IMR-90 (cell line): ENCODE data around the gene AOPEP. TPM values are rescaled to one million over a fixed set of nuclear protein-coding genes. Genes with fewer than 3 reads are reported as not detected.

ENCODE experiments used
- ATAC-seq: fragments of 200-7000 bp; cut with Tn5 transposase; 2 replicates; pipeline ENCODE4 v1.9.1; 2020; ENCODE audit warnings: low read depth, mild to moderate bottlenecking, moderate library complexity
- BruUV-seq: library from RNA; stranded (reverse); fragments of 400-500 nt; replicated peaks from 2 replicates; lab custom pipeline; 2021; lab: Mats Ljungman, UMichigan
- CTCF ChIA-PET: fragments of 300-600 bp; formaldehyde crosslinking; extraction: SDS; loops from one replicate; lab custom pipeline; 2021; ENCODE audit warnings: antibody characterized with exemption; lab: Yijun Ruan, JAX
- POLR2A ChIA-PET: fragments of 300-600 bp; sonication (Branson Sonifier 250); formaldehyde crosslinking; loops from one replicate; lab custom pipeline; 2022; ENCODE audit warnings: antibody characterized with exemption; ENCODE audit not compliant: unreplicated experiment; lab: Charles Lee
- DNase-seq: peaks from one replicate; pipeline ENCODE4 v3.0.0; 2013
- H2AFZ ChIP-seq: replicated peaks from 2 replicates; pipeline ENCODE3; 2013; ENCODE audit warnings: low read length, mild to moderate bottlenecking; ENCODE audit not compliant: poor library complexity
- H2AK5ac ChIP-seq: 2 replicates; pipeline ENCODE4 v1.6.1; 2013; ENCODE audit warnings: low read depth, low read length, inconsistent platforms
- H2AK9ac ChIP-seq: replicated peaks from 2 replicates; pipeline ENCODE3; 2013; ENCODE audit warnings: mild to moderate bottlenecking, low read depth, low read length, moderate library complexity; ENCODE audit not compliant: poor library complexity
- H2BK120ac ChIP-seq: 2 replicates; pipeline ENCODE4 v1.6.1; 2013; ENCODE audit warnings: low read depth, low read length, inconsistent platforms
- H2BK15ac ChIP-seq: 3 replicates; pipeline ENCODE4 v1.6.1; 2013; ENCODE audit warnings: low read depth, low read length, inconsistent platforms
- H2BK20ac ChIP-seq: 2 replicates; pipeline ENCODE4 v1.6.1; 2013; ENCODE audit warnings: low read depth, mild to moderate bottlenecking, inconsistent platforms, low read length, moderate library complexity
- H2BK5ac ChIP-seq: 2 replicates; pipeline ENCODE4 v1.6.1; 2013; ENCODE audit warnings: mild to moderate bottlenecking, low read depth, low read length, inconsistent platforms; ENCODE audit not compliant: poor library complexity, severe bottlenecking
- H3K14ac ChIP-seq: replicated peaks from 2 replicates; pipeline ENCODE4 v1.6.1; 2013; ENCODE audit warnings: low read depth, low read length, inconsistent platforms
- H3K18ac ChIP-seq: 2 replicates; pipeline ENCODE4 v1.6.1; 2013; ENCODE audit warnings: low read depth, low read length, control low read depth
- H3K23ac ChIP-seq: 2 replicates; pipeline ENCODE4 v1.6.1; 2013; ENCODE audit warnings: low read depth, low read length, inconsistent platforms
- H3K27ac ChIP-seq: 2 replicates; pipeline ENCODE4 v1.5.1; 2013; ENCODE audit warnings: mild to moderate bottlenecking, control low read depth, low read length; ENCODE audit not compliant: insufficient read depth
- H3K27me3 ChIP-seq: 2 replicates; pipeline ENCODE4 v1.6.1; 2013; ENCODE audit warnings: low read length; ENCODE audit not compliant: control insufficient read depth, insufficient read depth
- H3K36me3 ChIP-seq: 2 replicates; pipeline ENCODE4 v1.6.1; 2013; ENCODE audit warnings: low read length, mixed read lengths; ENCODE audit not compliant: control insufficient read depth, insufficient read depth
- H3K4ac ChIP-seq: 2 replicates; pipeline ENCODE4 v1.6.1; 2013; ENCODE audit warnings: low read depth, low read length, inconsistent platforms
- H3K4me1 ChIP-seq: 2 replicates; pipeline ENCODE4 v1.6.1; 2013; ENCODE audit warnings: low read length, mixed read lengths; ENCODE audit not compliant: control insufficient read depth, insufficient read depth
- H3K4me2 ChIP-seq: 2 replicates; pipeline ENCODE4 v1.6.1; 2013; ENCODE audit warnings: low read depth, mild to moderate bottlenecking, control low read depth, low read length, moderate library complexity
- H3K4me3 ChIP-seq: 2 replicates; pipeline ENCODE4 v1.5.1; 2013; ENCODE audit warnings: low read depth, mild to moderate bottlenecking, control low read depth, low read length, moderate library complexity; ENCODE audit not compliant: insufficient read depth
- H3K56ac ChIP-seq: 2 replicates; pipeline ENCODE4 v1.6.1; 2013; ENCODE audit warnings: low read length, inconsistent platforms; ENCODE audit not compliant: insufficient read depth; ENCODE audit errors: extremely low read depth
- H3K79me1 ChIP-seq, 2 experiments: 2 replicates each; pipeline ENCODE4 v1.6.1; 2013; ENCODE audit warnings: low read length in 2 of 2, inconsistent platforms in 1 of 2, low read depth in 1 of 2
- H3K9ac ChIP-seq: 2 replicates; pipeline ENCODE4 v1.6.1; 2013; ENCODE audit warnings: low read depth, low read length, control low read depth
- H3K9me1 ChIP-seq: 2 replicates; pipeline ENCODE4 v1.6.1; 2013; ENCODE audit warnings: low read length, inconsistent platforms; ENCODE audit not compliant: insufficient read depth
- H3K9me3 ChIP-seq: 2 replicates; pipeline ENCODE4 v1.6.1; 2013; ENCODE audit warnings: low read length; ENCODE audit not compliant: control insufficient read depth, insufficient read depth
- H4K20me1 ChIP-seq: 2 replicates; pipeline ENCODE4 v1.6.1; 2013; ENCODE audit warnings: low read length, inconsistent platforms; ENCODE audit not compliant: insufficient read depth
- H4K5ac ChIP-seq: 2 replicates; pipeline ENCODE4 v1.6.1; 2013; ENCODE audit warnings: mild to moderate bottlenecking, low read depth, low read length, control low read depth
- H4K8ac ChIP-seq, 2 experiments: 2 replicates each; pipeline ENCODE4 v1.6.1; 2013; ENCODE audit warnings: low read depth in 2 of 2, low read length in 2 of 2, control low read depth in 1 of 2, inconsistent platforms in 1 of 2
- H4K91ac ChIP-seq: 2 replicates; pipeline ENCODE4 v1.6.1; 2013; ENCODE audit warnings: low read depth, low read length, inconsistent platforms; ENCODE audit not compliant: insufficient read depth
- CTCF ChIP-seq: conservative IDR thresholded peaks from 2 replicates; pipeline ENCODE4 v1.5.1; 2012; ENCODE audit warnings: mild to moderate bottlenecking, low read depth, low read length, improper control_type of control experiment
- NFE2L2 ChIP-seq: fragments of 150-350 bp; IDR thresholded peaks from 2 replicates; pipeline ENCODE4 v1.6.1; 2016; ENCODE audit warnings: low read depth, mild to moderate bottlenecking, low read length
- RAD21 ChIP-seq: IDR thresholded peaks from 2 replicates; pipeline ENCODE4 v1.6.1; 2012; ENCODE audit warnings: low read length, improper control_type of control experiment
- WGBS, 2 experiments: methylation state at CpG; one replicate each; pipeline versions ENCODE4 v1.1.5 to v1.1.7; 2013; ENCODE audit warnings: missing lambda C conversion rate in 2 of 2; ENCODE audit not compliant: insufficient read length in 1 of 2; ENCODE audit errors: extremely low coverage in 2 of 2; 5-methylcytosine and 5-hydroxymethylcytosine counted together
- dilution Hi-C: fragments of 300-500 bp; cut with HindIII; formaldehyde crosslinking; loops from one replicate; pipeline ENCODE4 v1.14.3; 2018; ENCODE audit warnings: low sequenced_read_pairs; ENCODE audit not compliant: unreplicated experiment
- in situ Hi-C: fragments of 300-500 bp; cut with MboI; formaldehyde crosslinking; loops from 3 replicates; pipeline ENCODE4 v1.14.3; 2019; ENCODE audit warnings: low sequenced_read_pairs, inconsistent platforms, mixed read lengths
- intact Hi-C: fragments of 100-400 bp; cut with micrococcal nuclease; formaldehyde crosslinking; loops from 2 replicates; pipeline ENCODE4 v1.10.0; 2022
- polyA plus RNA-seq, 3 experiments: library from polyadenylated mRNA; depleted of rRNA; stranded (reverse); fragments of >200 nt; gene quantifications; 2 replicates each; pipeline ENCODE4 v1.2.3, GENCODE V29; 2012; ENCODE audit warnings: low replicate concordance in 1 of 3
- total RNA-seq: library from RNA; depleted of rRNA; stranded (reverse); fragments of >200 nt; gene quantifications from 2 replicates; pipeline ENCODE4 v1.2.3, GENCODE V29; 2012

The AOPEP gene
- total and polyA plus RNA-seq, 2 of the 4 experiments (the other 2 are of a cell fraction): 34.9 to 38.7 TPM

DNA sequence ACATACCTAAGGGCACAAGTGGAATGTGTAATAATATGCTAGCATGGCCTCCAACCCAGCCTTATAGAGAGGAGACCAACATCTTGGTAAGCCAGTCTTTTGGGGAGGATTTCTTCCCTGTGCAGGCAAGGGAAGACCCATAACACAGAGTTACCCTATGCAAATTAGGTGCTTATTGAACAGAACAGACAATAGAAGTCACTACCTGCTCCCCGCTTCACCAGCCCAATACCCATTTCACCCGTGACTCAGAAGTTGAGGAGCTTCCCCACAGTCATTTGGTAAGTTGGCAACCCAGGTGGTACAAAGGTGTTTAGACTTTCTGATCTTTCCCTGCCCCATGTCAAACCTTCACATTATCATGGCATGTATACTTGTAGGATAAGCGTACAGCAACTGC is 44.6 kb downstream of the AOPEP start:
- ChIA-PET POLR2A (no interaction called here), CTCF (interaction anchor here (0.6 kb wide), 1 partner anchor 69 kb away, joined by 3 read pairs; no protein-coding TSS in a partner anchor)
- Histone ChIP-seq H2AK9ac (no peak overlapping the region), H2BK20ac (no peak overlapping the region), H4K20me1 (peaks cover 3% of the 10 kb centered on the region; the same call in 1 of the 2 replicates), H3K14ac (no peak overlapping the region), H4K91ac (no peak overlapping the region), H3K27me3 (no peaks in the 10 kb centered on the region), H4K8ac (no peak overlapping the region), H2BK5ac (no peak overlapping the region), H2BK15ac (no peak overlapping the region), H3K4ac (0 out of 2 replicates have a peak overlapping the region, but pooled peaks have one; percentile 4), H4K5ac (no peak overlapping the region), H3K56ac (no peak overlapping the region), H2AK5ac (no peak overlapping the region; the same call in 1 of the 2 replicates), H3K9me3 (no peaks in the 10 kb centered on the region), H3K4me3 (no peak overlapping the region), H3K27ac (no peak overlapping the region), H2BK120ac (no peak overlapping the region), H3K79me1 (peaks cover 22 to 28% of the 10 kb centered on the region in 2 experiments), H3K9ac (no peak overlapping the region), H3K4me2 (no peak overlapping the region), H3K36me3 (no peaks in the 10 kb centered on the region), H3K23ac (no peak overlapping the region), H2AFZ (no peak overlapping the region), H3K18ac (no peak overlapping the region), H3K9me1 (peaks cover 4% of the 10 kb centered on the region; the same call in 1 of the 2 replicates), H3K4me1 (peaks cover 17% of the 10 kb centered on the region)
- no CpG with 5 or more reads among the region's 3 CpGs for WGBS, 2 experiments
- in situ Hi-C loops (no loop called here), dilution Hi-C loops (no loop called here), intact Hi-C loops (no loop called here)
- TF ChIP-seq RAD21: no peak
- no peak for TF ChIP-seq NFE2L2
- no peak for TF ChIP-seq CTCF
- ATAC-seq: no peak
- BruUV-seq: no TSS peak
- DNase-seq: no peak
